ENCODE data around the gene MICAL2. TPM values are rescaled to one million over a fixed set of nuclear protein-coding genes. Genes with fewer than 3 reads are reported as not detected.

Gene MICAL2
- total RNA-seq, 1 experiment from 2014 or later = 37.4 TPM

DNA sequence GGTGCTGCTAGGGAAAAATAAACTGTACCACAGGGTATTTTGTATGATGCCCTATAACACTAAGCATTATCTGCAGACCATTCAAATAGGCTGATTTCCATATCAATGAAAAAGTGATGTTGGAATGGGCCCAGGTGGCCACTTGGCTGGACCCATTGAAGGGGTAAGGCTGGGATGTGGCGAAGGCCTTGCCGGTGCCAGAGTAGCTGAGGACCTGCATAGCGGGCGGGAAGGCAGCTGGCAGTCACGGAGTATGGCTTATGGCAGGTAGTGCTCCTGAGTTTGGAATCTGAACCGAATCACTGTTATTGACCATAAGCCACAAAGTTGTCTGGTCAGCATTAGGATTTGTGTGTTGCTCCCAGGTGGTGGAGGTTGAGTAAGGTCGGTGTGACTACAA is 131.0 kb downstream of the MICAL2 start (continued):
- TF ChIP-seq JUND (IDR thresholded peaks at IDR 0.05) = no peak
- TF ChIP-seq RAD21 (IDR thresholded peaks at IDR 0.05; ENCODE audit: low read depth) = no peak
- TF ChIP-seq SRF (IDR thresholded peaks at IDR 0.05; ENCODE audit: low read depth) = no peak
- TF ChIP-seq, protein P1, sequence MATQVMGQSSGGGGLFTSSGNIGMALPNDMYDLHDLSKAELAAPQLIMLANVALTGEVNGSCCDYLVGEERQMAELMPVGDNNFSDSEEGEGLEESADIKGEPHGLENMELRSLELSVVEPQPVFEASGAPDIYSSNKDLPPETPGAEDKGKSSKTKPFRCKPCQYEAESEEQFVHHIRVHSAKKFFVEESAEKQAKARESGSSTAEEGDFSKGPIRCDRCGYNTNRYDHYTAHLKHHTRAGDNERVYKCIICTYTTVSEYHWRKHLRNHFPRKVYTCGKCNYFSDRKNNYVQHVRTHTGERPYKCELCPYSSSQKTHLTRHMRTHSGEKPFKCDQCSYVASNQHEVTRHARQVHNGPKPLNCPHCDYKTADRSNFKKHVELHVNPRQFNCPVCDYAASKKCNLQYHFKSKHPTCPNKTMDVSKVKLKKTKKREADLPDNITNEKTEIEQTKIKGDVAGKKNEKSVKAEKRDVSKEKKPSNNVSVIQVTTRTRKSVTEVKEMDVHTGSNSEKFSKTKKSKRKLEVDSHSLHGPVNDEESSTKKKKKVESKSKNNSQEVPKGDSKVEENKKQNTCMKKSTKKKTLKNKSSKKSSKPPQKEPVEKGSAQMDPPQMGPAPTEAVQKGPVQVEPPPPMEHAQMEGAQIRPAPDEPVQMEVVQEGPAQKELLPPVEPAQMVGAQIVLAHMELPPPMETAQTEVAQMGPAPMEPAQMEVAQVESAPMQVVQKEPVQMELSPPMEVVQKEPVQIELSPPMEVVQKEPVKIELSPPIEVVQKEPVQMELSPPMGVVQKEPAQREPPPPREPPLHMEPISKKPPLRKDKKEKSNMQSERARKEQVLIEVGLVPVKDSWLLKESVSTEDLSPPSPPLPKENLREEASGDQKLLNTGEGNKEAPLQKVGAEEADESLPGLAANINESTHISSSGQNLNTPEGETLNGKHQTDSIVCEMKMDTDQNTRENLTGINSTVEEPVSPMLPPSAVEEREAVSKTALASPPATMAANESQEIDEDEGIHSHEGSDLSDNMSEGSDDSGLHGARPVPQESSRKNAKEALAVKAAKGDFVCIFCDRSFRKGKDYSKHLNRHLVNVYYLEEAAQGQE (IDR thresholded peaks at IDR 0.05; ENCODE audit: low read depth) = no peak
- no peak for TF ChIP-seq ZFX (IDR thresholded peaks at IDR 0.05)
- TF ChIP-seq, protein P2, sequence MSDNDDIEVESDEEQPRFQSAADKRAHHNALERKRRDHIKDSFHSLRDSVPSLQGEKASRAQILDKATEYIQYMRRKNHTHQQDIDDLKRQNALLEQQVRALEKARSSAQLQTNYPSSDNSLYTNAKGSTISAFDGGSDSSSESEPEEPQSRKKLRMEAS (IDR thresholded peaks at IDR 0.05) = no peak
- TF ChIP-seq EZH2 (IDR thresholded peaks at IDR 0.05) = no peak
- TF ChIP-seq YY1 (IDR thresholded peaks at IDR 0.05; ENCODE audit: extremely low read depth, insufficient replicate concordance, low read depth, low read length) = no peak
- TF ChIP-seq EZH2phosphoT487 (IDR thresholded peaks at IDR 0.05; ENCODE audit: borderline replicate concordance) = no peak
- no peak for TF ChIP-seq TCF7L2 (IDR thresholded peaks at IDR 0.05; ENCODE audit: borderline replicate concordance, extremely low read depth, insufficient read depth, insufficient read length)

DNA sequence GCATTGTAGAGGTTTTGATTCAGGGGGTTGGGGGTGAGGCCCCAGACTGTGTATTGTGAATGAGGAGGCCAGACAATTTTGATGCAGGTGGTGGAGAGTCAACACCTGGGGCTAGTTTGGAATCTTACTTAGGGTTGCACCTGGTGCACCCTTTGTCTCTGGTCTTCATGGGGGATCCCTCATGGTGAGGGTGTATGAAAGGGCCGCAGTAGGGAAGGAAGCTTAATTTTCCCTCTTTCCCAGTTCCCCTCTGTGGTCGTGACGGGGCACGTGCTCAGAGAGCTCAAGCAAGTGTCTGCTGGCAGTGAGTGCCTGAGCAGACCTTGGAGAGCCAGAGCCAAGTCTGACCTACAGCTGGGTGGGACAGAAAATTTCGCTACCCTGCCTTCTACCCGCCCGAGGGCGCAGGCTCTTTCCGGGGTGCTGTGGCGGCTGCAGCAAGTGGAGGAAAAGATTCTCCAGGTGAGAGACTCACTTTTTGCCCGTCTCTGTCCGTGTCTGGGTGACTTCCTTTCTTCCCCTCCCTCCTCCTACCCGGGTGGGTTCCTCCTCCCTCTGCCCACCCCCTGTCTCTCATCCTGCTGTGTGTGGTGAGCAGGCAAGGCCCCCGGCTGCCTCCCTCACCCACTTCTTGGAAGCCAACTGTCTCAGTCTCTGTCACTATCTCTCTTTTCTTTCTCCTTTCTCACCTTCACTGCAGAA is 131.7 kb downstream of the MICAL2 start:
- RAD21 ChIA-PET (ENCODE audit: low non-redundant PET in 1 of 2, low total read pairs in 2 of 2, uncharacterized antibody in 2 of 2, unreplicated experiment in 2 of 2) = no interaction called here
- no peak overlapping the region for H2AFZ ChIP-seq (ENCODE audit: low read depth, low read length, poor library complexity, severe bottlenecking)
- DNase-seq (ENCODE audit: low read depth, low spot score) (no peak), ATAC-seq (no peak)
- no peaks in the 10 kb centered on the region; a peak in 1 of 4 replicates for H3K36me3 ChIP-seq (ENCODE audit: control insufficient read depth in 1 of 2, insufficient read depth in 2 of 2, low read length in 2 of 2)
- no peaks in the 10 kb centered on the region for H3K27me3 ChIP-seq (ENCODE audit: insufficient read depth, low read length)
- no peaks in the 10 kb centered on the region for H3K9me3 ChIP-seq (ENCODE audit: control insufficient read depth in 1 of 2, insufficient read depth in 1 of 2, low read depth in 1 of 2, low read length in 2 of 2)
- no TSS peak for BruUV-seq (replicated peaks)
- no peak overlapping the region for H3K27ac ChIP-seq (ENCODE audit: low read depth, low read length)
- CTCF ChIA-PET = no interaction called here
- H3K9ac ChIP-seq (ENCODE audit: low read length) = no peak overlapping the region
- POLR2A ChIA-PET = no interaction called here
- peaks cover 8 to 19% of the 10 kb centered on the region in 2 experiments; a peak in 3 of 4 replicates for H3K4me1 ChIP-seq (ENCODE audit: control insufficient read depth in 1 of 2, insufficient read depth in 2 of 2, low read length in 2 of 2)
- H3K9me2 ChIP-seq (ENCODE audit: insufficient read depth) = no peaks in the 10 kb centered on the region
- no peak overlapping the region for H3K4me2 ChIP-seq (ENCODE audit: low read length)
- no peaks in the 10 kb centered on the region for H4K20me1 ChIP-seq (ENCODE audit: insufficient read depth)
- no peaks in the 10 kb centered on the region for H3K79me2 ChIP-seq (ENCODE audit: insufficient read depth, low read length)
- intact Hi-C loops (cut with micrococcal nuclease) = no loop called here
- H3K4me3 ChIP-seq (replicated peaks in 1 of 2; ENCODE audit: low read depth in 1 of 2, low read length in 2 of 2) = no peak overlapping the region
- TF ChIP-seq, protein P2 (IDR thresholded peaks at IDR 0.05) = no peak
- TF ChIP-seq EZH2phosphoT487 (IDR thresholded peaks at IDR 0.05; ENCODE audit: borderline replicate concordance) = no peak
- TF ChIP-seq TCF7L2 (IDR thresholded peaks at IDR 0.05; ENCODE audit: borderline replicate concordance, extremely low read depth, insufficient read depth, insufficient read length) = no peak
- TF ChIP-seq POLR2AphosphoS5 (IDR thresholded peaks at IDR 0.05; ENCODE audit: low read depth, low read length) = no peak
- TF ChIP-seq, protein P3, sequence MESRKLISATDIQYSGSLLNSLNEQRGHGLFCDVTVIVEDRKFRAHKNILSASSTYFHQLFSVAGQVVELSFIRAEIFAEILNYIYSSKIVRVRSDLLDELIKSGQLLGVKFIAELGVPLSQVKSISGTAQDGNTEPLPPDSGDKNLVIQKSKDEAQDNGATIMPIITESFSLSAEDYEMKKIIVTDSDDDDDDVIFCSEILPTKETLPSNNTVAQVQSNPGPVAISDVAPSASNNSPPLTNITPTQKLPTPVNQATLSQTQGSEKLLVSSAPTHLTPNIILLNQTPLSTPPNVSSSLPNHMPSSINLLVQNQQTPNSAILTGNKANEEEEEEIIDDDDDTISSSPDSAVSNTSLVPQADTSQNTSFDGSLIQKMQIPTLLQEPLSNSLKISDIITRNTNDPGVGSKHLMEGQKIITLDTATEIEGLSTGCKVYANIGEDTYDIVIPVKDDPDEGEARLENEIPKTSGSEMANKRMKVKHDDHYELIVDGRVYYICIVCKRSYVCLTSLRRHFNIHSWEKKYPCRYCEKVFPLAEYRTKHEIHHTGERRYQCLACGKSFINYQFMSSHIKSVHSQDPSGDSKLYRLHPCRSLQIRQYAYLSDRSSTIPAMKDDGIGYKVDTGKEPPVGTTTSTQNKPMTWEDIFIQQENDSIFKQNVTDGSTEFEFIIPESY (IDR thresholded peaks at IDR 0.05; ENCODE audit: extremely low read depth, insufficient replicate concordance, low read length) = no peak
- TF ChIP-seq ELF1 (IDR thresholded peaks at IDR 0.05; ENCODE audit: borderline replicate concordance, low read depth) = no peak
- TF ChIP-seq SIN3A (IDR thresholded peaks at IDR 0.05; ENCODE audit: low read depth) = no peak
- TF ChIP-seq RAD21 (IDR thresholded peaks at IDR 0.05; ENCODE audit: low read depth) = no peak
- no peak for TF ChIP-seq YY1 (IDR thresholded peaks at IDR 0.05; ENCODE audit: extremely low read depth, insufficient replicate concordance, low read depth, low read length)
- no peak for TF ChIP-seq POLR2A (IDR thresholded peaks at IDR 0.05; ENCODE audit: borderline replicate concordance, extremely low read depth, insufficient read depth, insufficient read length)

All from HCT116 (cell line).